ENCODE results near the gene ARID5B. TPM values are rescaled to one million over a fixed set of nuclear protein-coding genes. Genes with fewer than 3 reads are reported as not detected.

The ARID5B gene
- polyA plus RNA-seq, 1 of the 3 experiments (the other 2 are of a cell fraction), result 10.9 TPM

DNA sequence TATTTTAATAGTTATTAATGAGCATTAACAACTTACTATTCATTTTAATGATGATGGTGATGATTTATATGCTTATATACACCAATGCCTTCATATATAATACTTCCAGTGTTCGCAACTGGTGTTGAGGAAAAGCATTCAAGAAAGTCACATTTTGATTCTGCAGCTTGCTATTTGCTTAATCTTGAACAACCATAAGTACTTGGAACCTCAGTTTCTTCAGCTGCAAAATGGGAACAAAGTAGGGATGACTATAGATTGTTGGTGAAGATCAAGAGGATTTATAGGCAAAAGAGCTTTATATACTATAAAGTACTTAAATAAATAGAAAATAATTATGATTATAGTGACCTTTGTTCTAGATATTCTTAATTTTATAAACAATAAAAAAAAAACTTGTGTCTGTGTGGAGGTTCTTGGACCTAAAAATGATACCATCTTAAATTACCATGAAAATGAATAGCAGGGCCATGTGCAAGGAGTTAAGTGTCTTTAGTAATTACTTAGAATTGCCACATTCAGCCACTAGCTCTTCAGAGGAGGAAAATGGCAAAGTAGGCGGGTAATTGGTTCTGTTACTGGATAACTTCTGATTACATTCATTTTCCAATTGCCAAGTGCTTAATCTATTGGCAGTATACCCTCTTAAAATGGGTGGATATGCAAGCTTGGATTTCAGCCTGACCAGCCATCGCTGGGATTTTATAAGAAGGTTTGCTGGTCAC is 4.5 kb downstream of the ARID5B start (continued):
- TF ChIP-seq, protein P1, sequence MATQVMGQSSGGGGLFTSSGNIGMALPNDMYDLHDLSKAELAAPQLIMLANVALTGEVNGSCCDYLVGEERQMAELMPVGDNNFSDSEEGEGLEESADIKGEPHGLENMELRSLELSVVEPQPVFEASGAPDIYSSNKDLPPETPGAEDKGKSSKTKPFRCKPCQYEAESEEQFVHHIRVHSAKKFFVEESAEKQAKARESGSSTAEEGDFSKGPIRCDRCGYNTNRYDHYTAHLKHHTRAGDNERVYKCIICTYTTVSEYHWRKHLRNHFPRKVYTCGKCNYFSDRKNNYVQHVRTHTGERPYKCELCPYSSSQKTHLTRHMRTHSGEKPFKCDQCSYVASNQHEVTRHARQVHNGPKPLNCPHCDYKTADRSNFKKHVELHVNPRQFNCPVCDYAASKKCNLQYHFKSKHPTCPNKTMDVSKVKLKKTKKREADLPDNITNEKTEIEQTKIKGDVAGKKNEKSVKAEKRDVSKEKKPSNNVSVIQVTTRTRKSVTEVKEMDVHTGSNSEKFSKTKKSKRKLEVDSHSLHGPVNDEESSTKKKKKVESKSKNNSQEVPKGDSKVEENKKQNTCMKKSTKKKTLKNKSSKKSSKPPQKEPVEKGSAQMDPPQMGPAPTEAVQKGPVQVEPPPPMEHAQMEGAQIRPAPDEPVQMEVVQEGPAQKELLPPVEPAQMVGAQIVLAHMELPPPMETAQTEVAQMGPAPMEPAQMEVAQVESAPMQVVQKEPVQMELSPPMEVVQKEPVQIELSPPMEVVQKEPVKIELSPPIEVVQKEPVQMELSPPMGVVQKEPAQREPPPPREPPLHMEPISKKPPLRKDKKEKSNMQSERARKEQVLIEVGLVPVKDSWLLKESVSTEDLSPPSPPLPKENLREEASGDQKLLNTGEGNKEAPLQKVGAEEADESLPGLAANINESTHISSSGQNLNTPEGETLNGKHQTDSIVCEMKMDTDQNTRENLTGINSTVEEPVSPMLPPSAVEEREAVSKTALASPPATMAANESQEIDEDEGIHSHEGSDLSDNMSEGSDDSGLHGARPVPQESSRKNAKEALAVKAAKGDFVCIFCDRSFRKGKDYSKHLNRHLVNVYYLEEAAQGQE (IDR thresholded peaks at IDR 0.05; ENCODE audit: low read depth, low read length), result no peak
- no peak for TF ChIP-seq ELF1 (IDR thresholded peaks at IDR 0.05)

DNA sequence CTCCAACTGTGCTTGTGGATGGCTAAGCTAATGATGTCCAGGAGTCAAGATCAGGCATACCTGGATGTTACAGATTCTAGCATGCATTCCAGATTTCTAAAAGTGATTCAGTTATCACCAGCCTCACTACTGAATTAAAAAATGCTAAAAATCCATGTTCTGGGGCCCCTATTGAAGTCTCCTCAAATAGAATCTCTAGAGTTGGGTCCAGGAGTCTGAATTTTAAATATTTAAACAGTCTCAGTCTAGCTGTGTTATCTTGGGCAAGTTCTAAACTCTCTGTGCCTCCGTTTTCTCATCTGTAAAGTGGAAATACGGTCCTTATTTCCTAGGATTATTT is 5.0 kb downstream of the ARID5B start:
- ChIA-PET POLR2A (no interaction called here), CTCF (interaction anchor here (1.2 to 6.9 kb wide), 5 partner anchors 27 to 338 kb away, joined by 3 to 36 read pairs (median 4); no protein-coding TSS in a partner anchor)
- Histone ChIP-seq H3K36me3 (replicated peaks in 1 of 2; ENCODE audit: control insufficient read depth in 1 of 2, insufficient read depth in 2 of 2, low read length in 1 of 2) (peaks cover 11 to 17% of the 10 kb centered on the region in 2 experiments), H3K27ac (ENCODE audit: low read depth in 2 of 2, low read length in 1 of 2) (no peak overlapping the region), H3K9ac (no peak overlapping the region), H3K4me1 (ENCODE audit: control insufficient read depth in 1 of 2, insufficient read depth in 2 of 2, low read depth in 1 of 2, low read length in 1 of 2) (peaks cover 9 to 30% of the 10 kb centered on the region in 2 experiments; a peak in 3 of 4 replicates), H3K4me3 (ENCODE audit: low read depth in 2 of 2, low read length in 1 of 2) (no peak overlapping the region), H3F3A (replicated peaks; ENCODE audit: insufficient read depth) (peaks cover 7% of the 10 kb centered on the region), H3K27me3 (ENCODE audit: insufficient read depth) (no peaks in the 10 kb centered on the region), H3K9me2 (no peaks in the 10 kb centered on the region), H3K9me3 (no peaks in the 10 kb centered on the region), H3K4me2 (no peak overlapping the region), H4K20me1 (ENCODE audit: insufficient read depth) (peaks cover 6% of the 10 kb centered on the region; the same call in 1 of the 2 replicates), H2AFZ (ENCODE audit: low read depth) (no peak overlapping the region), H3K79me2 (ENCODE audit: insufficient read depth) (peaks cover 89% of the 10 kb centered on the region)
- TF ChIP-seq EZH2phosphoT487 (IDR thresholded peaks at IDR 0.05; ENCODE audit: borderline replicate concordance, low read depth), result no peak
- TF ChIP-seq POLR2AphosphoS5 (IDR thresholded peaks at IDR 0.05; ENCODE audit: low read depth, low read length), result no peak
- TF ChIP-seq TAF1 (IDR thresholded peaks at IDR 0.05; ENCODE audit: borderline replicate concordance, low read depth, low read length), result no peak
- TF ChIP-seq NFIC (IDR thresholded peaks at IDR 0.05; ENCODE audit: borderline replicate concordance), result no peak
- no peak for TF ChIP-seq FOSL2 (IDR thresholded peaks at IDR 0.05; ENCODE audit: borderline replicate concordance, low read depth)
- TF ChIP-seq, protein P2, sequence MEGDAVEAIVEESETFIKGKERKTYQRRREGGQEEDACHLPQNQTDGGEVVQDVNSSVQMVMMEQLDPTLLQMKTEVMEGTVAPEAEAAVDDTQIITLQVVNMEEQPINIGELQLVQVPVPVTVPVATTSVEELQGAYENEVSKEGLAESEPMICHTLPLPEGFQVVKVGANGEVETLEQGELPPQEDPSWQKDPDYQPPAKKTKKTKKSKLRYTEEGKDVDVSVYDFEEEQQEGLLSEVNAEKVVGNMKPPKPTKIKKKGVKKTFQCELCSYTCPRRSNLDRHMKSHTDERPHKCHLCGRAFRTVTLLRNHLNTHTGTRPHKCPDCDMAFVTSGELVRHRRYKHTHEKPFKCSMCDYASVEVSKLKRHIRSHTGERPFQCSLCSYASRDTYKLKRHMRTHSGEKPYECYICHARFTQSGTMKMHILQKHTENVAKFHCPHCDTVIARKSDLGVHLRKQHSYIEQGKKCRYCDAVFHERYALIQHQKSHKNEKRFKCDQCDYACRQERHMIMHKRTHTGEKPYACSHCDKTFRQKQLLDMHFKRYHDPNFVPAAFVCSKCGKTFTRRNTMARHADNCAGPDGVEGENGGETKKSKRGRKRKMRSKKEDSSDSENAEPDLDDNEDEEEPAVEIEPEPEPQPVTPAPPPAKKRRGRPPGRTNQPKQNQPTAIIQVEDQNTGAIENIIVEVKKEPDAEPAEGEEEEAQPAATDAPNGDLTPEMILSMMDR (IDR thresholded peaks at IDR 0.05), result no peak
- TF ChIP-seq SMC3 (IDR thresholded peaks at IDR 0.05; ENCODE audit: low read depth, low read length), result no peak
- TF ChIP-seq, protein P3, sequence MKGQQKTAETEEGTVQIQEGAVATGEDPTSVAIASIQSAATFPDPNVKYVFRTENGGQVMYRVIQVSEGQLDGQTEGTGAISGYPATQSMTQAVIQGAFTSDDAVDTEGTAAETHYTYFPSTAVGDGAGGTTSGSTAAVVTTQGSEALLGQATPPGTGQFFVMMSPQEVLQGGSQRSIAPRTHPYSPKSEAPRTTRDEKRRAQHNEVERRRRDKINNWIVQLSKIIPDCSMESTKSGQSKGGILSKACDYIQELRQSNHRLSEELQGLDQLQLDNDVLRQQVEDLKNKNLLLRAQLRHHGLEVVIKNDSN (IDR thresholded peaks at IDR 0.05; ENCODE audit: borderline replicate concordance, low read depth), result no peak
- no peak for TF ChIP-seq FOXM1 (IDR thresholded peaks at IDR 0.05; ENCODE audit: low read depth)
- TF ChIP-seq, protein P4, sequence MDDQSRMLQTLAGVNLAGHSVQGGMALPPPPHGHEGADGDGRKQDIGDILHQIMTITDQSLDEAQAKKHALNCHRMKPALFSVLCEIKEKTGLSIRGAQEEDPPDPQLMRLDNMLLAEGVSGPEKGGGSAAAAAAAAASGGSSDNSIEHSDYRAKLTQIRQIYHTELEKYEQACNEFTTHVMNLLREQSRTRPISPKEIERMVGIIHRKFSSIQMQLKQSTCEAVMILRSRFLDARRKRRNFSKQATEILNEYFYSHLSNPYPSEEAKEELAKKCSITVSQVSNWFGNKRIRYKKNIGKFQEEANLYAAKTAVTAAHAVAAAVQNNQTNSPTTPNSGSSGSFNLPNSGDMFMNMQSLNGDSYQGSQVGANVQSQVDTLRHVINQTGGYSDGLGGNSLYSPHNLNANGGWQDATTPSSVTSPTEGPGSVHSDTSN (IDR thresholded peaks at IDR 0.05), result no peak
- no peak for TF ChIP-seq SIN3A (IDR thresholded peaks at IDR 0.05; ENCODE audit: borderline replicate concordance, low read depth, low read length)
- 49% methylated on average over 2 of the region's 2 CpGs for WGBS (ENCODE audit: low lambda C conversion rate)
- DNase-seq, result no peak
